GM21825 (cell line): ENCODE results near the gene SLC25A23.
"Not testable (repeated sequence)": the region's sequence is repeated elsewhere in the genome, so short reads cannot be mapped to it uniquely, and the experiment has no call there.

Experiments
- ATAC-seq: cut with Tn5 transposase; IDR thresholded peaks from one replicate; pipeline ENCODE4 v1.9.1; 2021; ENCODE audit warnings: mild to moderate bottlenecking, moderate library complexity; ENCODE audit not compliant: unreplicated experiment

Gene SLC25A23

GRCh38 chr19:6459262-6460098 lies at the start of gene SLC25A23:
TSS of gene SLC25A23 (minus strand) at chr19:6459792. CDS start at chr19:6459628, 164 bp downstream.
- ATAC-seq = peak; percentile 32

GRCh38 chr19:6508028-6508771 lies 48.6 kb upstream of the SLC25A23 start:
- not testable (repeated sequence) for ATAC-seq

DNA sequence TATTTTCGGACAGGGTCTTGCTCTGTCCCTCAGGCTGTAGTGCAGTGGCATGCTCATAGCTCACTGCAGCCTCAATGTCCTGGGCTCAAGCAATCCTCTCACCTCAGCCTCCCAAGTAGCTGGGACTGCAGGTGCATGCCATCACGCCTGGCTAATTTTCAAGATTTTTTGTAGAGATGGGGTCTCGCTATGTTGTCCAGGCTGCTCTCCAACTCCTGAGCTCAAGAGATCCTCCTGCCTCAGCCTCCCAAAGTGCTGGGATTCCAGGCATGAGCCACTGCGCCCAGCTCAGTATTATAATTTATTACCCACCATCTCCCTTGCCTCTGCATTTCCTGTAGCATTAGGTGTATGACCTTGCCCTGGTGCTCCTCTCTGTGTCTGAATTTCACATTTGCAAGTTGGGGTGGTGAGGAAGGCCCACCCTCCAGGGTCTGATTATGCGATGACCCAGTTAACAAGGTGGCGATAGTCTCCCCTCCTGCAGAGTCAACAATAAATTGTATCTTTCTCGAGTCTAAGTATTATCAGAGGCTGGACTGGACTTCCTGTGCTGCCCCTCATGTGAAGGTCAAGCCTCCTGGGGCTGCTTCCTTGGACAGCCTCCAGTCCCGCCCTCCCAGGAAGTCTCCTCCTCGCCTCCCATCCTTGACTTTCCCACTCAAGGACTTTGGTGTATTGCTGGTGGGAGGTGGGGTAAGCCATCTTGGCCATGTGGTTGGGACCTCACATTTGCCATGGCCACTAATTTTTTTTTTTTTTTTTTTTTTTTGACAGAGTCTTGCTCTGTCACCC lies 44.0 kb upstream of the SLC25A23 start:
- ATAC-seq = no peak

DNA sequence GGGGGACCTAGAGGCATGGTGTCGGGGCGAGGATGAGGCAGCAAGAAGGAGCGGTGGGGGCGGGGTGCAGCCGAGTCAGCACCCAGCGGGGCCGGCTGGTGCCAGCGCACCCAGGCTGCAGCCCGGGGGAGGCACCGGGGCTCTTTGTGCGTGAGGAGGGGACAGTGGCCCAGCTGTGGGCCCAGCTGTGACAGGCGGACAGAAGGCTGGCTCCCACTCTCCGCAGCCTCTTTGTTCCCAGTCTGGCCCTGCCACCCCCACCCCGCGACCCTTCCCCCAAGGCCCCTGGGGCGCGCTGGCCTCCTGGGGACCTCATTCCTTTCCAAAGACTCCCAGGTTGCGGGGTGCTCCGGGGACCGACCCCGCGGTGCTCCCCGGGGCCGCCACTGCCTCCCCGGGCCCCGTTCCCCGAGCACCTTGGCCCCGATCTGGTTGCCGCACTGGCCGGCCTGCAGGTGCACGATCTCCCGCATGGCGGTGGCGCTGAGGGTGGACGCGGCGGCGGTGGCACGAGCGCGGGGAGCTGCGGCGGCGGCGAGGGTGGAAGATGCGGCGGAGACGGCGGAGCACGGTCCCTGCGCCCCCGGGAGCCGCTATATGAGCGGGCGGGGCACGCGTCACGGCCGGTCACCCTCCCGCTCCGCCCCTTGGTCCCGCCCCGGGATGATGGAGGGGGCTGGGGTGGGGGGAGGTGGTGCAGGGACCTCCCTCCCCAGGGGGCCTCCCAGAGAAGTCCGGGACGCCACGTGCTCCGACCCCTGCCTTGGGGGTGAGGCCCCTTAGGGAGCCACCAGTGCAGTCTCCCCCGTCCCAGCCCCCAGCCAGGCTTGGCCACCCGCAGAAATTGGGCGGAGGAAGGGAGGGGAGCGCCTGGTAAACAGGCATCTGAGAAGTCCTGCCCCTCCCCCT lies 42.4 kb upstream of the SLC25A23 start, which contains the start of gene TUBB4A:
Gene TUBB4A (minus strand): TSS at position 570 of the 909 bp plus-strand sequence. CDS start 97 bp downstream, at position 473.
- ATAC-seq = no peak

DNA sequence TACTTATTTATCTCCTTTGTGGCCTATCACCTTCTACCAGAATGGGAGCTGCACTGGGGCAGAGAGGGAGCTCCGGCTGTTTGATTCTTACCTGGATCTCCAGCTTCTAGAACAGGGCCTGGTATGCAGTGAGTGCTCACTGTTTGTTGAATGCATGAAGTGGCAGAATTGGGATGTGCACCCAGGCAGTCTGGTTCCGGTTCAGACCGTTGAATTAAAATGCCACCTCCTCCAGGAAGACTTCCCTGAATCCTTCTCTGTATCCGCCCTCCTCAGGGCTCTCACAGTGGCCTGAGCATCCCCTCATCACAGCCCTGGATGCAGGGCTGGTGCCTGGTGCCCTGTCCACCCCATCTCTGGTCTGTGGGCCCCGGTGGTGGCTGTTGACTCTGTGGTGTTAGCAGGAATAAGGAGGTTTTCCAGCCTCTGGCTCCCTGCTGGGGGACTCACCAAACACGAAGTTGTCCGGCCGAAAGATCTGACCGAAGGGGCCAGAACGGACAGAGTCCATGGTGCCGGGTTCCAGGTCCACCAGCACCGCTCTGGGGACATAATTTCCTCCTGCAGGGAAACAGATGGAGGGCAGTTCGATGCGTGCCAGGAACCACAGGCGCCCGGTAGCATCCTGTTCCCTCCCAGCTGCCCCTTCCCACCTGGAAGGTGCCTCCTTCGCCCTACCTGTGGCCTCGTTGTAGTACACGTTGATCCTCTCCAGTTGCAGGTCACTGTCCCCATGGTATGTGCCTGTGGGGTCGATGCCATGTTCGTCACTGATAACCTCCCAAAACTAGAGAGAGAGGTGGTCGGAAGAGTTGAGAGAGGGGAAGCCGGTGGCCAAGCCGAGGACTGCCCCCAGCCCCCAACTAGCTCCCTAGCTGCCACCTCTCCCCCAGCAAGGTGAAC lies 41.5 kb upstream of the SLC25A23 start:
- no peak for ATAC-seq

GRCh38 chr19:6499052-6499790 lies 39.6 kb upstream of the SLC25A23 start:
- no peak for ATAC-seq

DNA sequence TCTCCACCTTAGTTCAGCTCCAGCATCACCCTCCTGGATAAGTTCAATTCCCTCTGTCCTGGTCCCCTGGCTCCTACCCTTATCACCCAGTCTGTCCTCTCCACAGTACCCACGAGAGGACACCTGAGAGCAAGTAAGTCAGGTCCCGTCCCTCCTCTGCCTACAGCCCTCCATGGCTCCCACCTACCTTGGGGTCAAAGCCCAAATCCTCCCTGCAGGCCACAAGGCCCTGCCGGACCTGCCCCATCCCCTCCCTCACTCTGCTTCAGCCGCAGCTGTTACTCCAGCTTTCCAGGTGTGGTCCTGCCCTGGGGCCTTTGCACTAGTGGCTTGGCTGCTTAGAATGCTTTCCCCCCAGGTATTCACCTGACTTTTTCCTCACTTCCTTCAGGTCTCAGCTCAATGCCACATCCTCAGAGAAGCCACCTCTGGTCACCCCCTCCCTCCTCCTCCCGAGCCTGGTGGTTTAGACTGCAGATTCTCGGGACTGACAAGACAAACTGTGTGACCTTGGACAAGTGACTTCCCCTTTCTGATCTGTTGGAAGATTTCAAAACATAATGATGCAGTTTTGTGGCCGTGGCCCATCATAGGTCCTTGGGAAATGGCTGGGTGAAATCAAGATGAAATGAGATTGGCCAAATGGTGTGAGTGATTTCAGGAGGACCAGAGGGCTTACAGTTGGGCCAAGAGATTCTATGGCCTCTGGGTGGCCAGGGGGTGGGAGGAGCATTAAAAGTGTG lies 38.9 kb upstream of the SLC25A23 start:
- ATAC-seq = no peak

DNA sequence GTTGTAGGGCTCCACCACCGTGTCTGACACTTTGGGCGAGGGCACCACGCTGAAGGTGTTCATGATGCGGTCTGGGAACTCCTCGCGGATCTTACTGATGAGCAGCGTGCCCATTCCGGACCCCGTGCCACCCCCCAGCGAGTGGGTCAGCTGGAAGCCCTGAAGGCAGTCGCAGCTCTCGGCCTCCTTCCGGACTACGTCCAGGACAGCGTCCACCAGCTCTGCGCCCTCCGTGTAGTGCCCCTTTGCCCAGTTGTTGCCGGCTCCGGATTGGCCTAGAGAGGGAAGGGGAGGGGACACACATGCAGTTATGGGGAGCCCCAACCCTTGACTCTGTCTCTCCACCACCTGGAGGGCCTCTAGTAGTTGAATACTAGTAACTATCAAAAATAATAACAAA lies 36.4 kb upstream of the SLC25A23 start:
- no peak for ATAC-seq

DNA sequence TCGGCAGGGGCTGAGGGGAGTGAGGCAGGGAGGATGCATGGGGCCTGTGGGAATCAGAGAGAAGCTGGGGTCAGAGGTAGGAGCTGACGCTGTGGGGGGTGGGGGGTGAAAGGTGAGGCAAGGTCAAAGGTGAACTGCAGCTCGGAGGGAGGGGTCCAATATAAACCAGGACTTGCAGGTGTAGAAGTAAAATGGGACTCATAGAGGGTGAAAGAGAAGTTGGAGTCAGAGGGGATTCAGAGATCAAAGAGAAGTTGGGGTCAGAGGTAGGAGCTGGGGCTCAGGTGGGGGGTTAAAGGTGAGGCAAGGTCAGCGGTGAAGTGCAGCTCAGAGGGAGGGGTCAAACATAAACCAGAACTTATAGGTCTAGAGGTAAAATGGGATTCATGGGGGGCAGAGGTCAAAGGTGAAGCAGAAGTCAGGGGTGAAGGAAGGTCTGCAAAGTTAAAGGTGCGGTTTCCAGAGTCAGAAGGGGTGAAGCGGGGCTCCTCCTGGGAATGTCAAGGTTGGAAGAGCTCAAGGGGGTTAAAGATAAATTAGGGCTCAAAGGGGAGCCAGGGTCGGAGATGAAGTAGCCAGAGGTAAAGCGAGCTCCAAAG lies 34.9 kb upstream of the SLC25A23 start:
- ATAC-seq = no peak

DNA sequence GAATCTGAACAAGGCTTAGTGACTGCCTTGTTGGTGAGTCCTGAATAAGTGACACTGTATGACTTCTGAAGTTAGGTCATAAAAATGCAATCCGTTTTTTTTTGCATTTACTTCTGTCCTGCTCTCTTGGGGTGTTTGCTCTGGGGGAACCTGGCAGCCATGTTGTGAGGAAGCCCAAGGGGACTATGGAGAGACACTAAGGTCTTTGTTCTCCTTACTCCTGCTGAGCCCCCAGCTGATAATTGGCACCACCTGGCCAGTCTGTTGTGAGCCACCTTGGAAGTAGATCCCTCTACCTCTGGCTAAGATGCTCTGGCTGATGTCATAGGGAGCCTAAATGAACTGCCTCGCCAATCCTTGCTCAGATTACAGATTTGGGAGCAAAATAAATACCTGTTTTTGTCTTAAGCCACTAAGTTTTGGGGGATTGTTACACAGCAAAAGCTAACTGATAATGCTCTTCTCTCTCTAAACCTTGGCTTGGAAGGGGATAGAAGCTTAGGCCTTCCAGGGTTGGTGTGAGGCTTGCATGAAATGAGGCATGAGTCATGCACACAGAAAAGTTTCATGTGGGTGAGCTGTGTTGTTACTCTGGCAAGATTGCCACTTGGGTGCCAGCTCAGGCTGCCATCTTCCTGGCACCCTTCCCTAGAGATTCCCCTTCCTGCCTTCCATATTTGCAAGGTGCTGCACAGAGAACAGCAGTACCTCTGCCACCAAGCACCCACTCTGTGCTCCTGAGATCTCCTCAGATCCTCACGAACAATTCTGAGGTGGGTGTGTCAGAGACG lies 32.4 kb upstream of the SLC25A23 start:
- no peak for ATAC-seq

DNA sequence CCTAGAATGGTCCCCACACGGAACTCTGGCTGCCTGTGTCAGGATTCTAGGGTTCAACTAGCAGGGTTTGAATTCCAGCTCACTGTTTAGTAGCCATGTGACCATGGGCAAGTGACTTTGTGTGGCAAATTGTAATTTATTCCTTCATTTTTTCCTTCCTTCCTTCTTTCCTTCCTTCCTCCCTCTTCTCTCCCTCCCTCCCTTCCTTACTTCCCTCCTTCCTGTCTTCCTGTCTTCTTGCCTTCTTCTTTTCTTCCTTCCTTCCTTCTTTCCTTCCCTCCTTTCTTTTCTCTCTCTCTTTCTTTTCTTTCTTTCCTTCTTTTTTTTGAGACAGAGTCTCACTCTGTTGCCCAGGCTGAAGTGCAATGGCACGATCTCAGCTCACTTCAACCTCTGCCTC lies 30.5 kb upstream of the SLC25A23 start:
- no peak for ATAC-seq

DNA sequence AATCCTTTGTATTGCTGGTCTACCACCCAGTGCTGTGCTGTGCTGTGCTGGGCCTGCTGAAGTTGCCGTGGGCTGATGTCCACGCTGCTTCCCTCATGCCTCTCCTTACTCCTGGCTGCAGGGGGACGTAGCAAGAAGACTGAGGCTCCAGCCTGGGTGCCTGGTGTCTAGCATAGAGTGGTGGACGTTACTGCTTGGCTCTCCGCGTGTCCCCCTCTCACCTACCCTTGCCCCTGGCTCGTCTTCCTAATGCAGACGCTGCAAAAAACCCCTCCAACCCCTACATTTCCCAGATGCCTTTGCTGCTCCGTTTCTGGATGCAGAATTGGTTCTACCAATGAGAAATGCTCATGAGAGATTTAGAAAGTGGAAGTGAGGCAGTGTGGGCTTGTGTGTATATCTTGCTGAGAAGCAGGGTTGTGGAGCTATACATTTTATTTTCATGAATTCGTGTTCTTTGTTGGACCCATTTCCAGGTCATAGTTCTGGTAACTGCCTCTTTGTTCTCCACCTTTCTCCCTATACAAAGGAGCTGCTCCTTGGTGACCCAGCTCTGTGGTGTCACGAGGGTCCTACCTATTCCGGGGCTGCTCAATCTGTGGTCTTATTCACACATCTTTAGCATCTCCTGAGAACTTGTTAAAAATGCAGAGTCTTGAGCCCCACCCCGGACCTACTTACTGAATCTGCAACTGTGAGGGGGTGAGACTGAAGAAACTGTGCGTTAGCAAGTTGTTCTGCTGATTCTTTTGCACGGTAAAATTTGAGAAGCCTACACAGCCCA lies 29.9 kb upstream of the SLC25A23 start:
- ATAC-seq = peak; percentile 58

DNA sequence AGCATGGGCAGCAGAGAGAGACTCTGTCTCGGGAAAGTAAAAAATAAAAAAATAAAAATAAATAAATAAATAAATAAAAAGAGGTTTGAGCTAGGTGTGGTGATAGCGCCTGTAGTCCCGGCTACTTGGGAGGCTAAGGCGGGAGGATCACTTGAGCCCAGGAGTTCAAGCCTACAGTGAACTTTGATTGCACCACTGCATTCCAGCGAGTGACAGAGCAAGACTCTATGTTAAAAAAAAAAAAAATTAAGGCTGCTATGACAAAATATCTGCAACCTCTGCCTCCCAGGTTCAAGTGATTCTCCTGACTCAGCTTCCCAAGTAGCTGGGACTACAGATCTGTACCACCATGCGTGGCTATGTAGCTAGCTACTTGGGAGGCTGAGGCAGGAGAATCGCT lies 25.2 kb upstream of the SLC25A23 start:
- ATAC-seq = no peak

DNA sequence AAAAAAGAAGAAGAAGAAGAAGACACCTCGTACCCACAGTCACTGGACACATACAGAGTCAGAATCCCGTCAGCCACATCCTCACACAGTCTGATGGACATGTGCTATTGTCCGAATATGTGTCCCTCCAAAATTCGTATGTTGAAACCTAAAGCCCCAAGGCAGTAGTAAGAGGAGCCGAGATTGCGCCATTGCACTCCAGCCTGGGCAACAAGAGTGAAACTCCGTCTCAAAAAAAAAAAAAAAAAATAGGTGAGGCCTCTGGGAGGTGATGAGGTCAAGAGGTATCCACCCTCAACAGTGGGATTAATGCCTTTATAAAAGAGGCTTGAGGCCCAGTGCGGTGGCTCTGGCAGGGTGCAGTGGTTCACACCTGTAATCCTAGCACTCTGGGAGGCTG lies 24.6 kb upstream of the SLC25A23 start:
- ATAC-seq = no peak

DNA sequence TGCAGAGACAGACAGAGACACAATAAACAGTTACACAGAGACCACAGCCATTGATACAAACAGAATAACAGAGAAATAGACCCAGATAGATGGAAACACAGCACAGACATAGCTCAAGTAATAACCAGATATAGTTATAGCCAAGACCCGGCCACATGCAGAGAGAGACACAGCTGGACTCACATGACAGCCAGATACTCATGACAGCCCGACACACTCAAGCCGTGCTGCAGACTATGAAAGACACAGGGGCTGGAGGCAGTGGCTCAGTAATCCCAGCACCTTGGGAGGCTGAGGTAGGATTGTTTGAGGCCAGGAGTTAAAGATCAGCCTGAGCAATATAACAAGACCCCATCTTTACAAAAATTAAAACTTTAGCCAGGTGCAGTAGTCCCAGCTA lies 23.6 kb upstream of the SLC25A23 start:
- ATAC-seq = no peak

DNA sequence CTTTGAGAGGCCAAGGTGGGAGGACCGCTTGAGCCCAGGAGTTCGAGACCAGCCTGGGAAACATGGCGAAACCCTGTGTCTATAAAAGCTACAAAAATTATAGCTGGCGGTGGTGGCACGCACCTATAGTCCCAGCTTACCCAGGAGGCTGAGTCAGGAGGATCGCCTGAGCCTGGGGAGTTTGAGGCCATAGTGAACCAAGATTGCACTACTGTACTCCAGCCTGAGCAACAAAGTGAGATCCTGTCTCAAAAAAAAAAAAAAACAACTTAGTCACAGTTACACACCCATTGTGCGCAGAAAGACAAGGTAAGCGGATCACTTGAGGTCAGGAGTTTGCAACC lies 22.7 kb upstream of the SLC25A23 start:
- no peak for ATAC-seq
